IPS DF 4.7 (cell line): ENCODE data around the gene DNAI1.
"Not testable (repeated sequence)": the region's sequence is repeated elsewhere in the genome, so short reads cannot be mapped to it uniquely, and the experiment has no call there.

Source experiments
- DNase-seq: peaks from one replicate; pipeline ENCODE4 v3.0.0-alpha.2; 2013; ENCODE audit warnings: low spot score; ENCODE audit errors: extremely low read depth

Gene DNAI1

DNA sequence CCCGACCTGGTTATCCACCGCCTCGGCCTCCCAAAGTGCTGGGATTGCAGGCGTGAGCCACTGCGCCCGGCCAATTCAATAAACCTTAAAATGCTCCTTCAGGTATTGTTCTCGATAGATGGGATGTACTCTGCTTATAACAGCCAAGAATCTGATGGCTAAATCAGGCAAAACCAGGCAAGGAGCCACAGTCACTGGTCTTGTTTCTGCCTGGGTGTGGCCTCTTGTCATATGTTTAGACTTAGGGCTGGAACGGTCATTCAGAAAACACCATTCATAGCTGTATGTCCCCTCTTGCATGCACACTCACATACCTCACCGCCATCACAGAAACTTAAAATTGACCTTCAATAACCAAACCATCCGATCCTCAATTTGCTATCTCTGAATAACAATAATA, 8.0 kb upstream of the DNAI1 start:
- no peak for DNase-seq

DNA sequence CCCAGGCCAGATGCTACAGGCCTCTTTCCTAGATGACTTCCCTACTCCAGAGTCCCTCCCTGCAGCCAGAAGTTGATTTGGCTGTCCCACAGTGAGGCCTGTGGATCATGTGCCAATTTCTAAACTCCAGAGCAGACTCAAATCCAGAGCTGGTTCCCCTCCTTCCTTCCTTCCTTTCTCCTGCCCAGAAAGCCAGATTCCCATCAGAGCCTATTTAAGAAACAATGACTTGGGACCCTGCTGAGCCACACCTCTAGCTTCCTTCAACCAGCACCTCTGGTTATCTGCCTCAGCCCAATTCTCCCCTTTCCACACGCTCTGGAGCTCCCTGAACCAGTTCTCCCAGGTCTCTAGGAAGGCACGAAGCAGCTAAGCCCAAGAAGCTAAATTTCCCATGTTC, 7.5 kb upstream of the DNAI1 start:
- DNase-seq, result no peak

DNA sequence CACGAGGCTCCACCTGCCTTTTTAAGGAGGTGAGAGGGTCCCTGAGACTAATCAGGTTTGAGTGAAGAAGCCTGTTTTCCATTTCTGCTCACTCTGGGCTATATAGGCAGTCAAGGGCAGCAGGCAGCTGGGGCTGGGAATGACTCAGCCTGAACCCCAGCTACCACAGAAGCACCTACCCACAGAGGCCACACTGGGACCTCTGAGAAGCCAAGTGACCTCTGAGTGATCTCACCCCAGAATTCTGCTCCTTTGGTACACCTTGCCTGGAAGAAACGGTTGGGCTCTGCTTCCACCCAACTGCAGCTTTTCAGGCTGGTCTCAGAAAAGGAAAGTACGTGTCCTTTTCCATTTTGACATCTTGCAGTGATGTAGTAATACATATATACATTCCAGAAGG, 7.1 kb upstream of the DNAI1 start:
- no peak for DNase-seq

DNA sequence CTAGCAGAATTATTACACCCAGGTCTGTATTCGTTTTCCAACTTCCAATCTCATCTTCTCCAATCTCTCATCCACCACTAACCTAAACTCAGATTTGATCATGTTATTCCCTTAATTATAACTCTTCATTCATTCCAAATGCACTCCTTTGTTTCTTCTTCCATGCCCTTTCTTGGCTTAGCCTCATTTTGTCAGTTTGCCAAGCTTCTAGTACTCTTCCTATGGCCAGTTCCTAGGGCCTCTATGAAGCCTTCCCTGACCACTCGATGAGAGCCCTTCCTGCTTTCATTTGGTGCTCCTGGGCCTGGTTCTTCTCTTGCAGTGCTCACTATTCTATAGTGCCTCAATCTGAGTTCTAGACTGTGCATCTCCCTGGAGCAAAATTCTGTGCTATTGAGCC, 6.0 kb upstream of the DNAI1 start:
- no peak for DNase-seq

DNA sequence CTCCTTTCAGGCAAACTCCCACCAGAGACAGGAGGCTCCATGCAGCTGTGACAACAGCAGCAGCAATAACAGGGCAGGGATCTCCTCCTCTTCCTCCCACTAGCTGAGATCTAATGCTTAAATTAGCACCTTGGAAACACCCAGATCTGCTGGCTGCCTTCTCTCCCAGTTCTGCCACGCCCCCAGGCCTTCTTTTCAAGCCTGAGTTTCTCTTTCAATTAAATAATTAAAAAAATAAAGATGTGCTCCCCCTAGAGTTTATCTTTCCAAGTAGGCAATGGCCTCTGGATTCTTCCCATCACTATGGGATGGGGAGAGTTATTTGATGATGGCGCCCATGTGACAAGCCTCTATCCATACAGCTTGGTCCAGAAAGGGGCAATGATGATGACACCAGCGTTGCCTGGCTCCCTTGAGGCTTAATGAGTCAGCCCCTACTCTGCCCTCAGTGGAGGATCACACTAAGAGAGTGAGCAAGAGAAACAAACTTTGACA, 4.0 kb upstream of the DNAI1 start:
- DNase-seq, result no peak

DNA sequence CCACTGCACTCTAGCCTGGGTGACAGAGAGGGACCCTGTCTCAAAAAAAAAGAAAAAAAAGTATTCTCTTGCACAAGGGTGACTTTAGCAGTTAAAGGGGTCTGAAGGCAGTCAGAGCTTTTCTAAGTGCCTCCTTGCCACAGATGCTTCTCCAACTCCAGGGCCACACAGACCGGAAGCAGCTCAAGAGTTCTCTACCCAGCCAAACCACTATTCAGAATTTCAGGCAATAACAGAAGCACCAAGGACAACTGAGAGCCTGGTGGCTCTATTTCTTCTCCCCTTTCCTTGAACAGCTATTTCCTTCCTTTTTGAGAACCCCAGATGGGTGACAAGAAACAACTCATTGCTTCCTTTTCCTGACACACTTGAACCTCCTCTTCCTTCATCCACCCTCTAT, 2.5 kb upstream of the DNAI1 start:
- no peak for DNase-seq

DNA sequence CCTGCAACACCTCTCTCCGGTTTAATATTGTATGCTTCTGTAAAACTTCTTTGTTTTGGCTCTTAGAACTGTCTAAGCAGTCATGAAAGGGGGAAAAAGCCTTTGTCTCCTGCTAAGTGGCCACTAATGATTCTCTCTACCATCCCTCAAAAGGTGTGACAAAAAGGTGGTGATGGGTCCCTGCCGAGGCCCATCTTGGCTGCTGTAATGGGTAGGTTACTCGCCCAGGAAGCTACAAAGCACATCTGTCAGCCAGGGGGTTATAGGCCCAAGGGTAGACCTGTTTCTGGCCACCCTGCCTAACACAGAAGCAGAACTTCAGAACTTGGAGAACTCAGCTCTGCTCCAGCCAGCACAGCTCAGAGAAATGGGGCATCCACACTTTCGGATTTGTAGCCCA, 1.9 kb upstream of the DNAI1 start:
- DNase-seq, result no peak

DNA sequence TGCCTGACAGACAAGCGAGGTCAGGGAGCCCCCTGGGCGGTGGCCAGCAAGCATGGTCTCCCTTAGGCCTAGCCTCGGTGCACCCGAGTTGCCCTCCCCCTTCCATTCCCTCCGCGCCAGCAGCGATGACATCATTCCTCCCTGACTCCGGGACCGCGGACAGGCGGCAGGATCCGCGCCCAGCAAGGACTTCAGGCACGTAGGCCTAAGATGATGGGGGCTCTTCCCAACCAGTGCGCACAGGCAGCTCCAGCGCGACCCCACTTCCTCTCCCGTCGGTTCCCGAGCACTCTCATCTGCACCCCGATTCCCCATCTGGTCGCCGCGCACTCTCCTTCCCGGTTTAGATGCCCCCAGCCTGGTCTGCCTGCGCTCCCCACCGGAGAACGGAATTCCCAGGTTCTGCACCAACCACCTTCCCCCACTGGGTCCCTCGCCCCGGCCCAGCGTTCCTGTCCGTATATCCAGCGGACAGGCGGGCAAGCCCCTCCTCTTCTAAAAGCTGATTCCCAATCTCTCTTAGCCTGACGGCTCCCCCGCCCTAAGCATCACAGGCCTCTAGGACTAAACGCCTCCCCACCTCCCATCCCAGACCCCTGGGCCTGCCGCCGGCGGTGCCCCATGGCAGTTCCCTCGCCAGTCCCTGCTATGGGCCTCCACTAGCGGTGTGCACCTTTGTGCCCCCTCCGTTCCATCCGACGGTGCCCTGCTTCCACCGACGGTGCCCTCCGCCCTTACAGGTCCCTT, 1.2 kb upstream of the DNAI1 start:
- no peak for DNase-seq

DNA sequence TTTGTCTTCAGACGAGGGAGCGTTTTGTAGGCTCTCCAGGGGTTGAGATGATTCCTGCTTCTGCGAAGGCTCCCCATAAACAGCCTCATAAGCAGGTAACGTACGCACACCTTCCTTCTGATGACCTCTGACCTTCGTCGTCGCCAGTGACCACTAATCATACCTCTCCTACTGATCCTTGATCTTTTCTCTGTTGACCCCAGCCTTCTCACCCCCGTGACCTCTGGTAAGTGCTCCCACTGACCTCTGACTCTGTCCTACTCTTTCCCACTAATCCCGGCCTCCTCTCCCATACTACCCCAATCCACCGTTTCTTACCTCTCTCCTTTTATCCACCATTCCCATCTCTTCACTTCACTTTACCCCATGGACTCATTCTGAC, 345 bp downstream of the DNAI1 start:
- no peak for DNase-seq

DNA sequence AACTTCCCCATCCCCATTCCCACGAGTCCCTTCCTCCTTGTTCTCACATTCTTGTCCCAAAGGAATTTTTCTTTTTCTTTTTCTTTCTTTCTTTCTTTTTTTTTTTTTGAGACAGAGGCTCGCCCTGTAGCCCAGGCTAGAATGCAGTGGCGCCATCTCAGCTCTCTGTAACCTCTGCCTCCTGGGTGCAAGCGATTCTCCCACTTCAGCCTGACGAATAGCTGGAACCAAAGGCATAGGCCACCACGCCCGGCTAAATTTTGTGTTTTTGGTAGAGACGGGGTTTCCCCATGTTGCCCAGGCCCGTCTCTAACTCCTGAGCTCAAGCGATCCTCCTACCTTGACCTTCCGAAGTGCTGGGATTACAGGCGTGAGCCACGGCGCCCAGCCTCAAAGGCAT, 751 bp downstream of the DNAI1 start:
- no peak for DNase-seq

DNA sequence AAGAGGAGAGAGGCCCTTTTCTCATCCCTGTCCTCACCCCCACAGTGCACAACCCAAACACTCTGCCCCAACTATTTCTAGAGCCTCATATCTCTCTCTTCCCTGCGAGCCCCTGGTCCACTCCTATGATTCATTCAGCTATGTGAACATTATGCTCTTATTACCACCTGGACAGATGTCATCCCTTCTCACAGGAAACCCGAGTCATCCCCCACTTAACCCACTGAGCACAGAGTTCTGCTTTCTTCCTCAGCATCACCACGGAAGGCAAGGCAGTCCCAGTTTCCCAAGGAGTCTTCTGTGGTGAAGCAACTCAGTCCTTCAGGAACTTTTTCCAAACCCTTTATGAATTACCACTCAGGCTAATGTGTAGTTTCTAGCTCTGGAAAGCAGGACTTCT, 1.3 kb downstream of the DNAI1 start:
- no peak for DNase-seq

DNA sequence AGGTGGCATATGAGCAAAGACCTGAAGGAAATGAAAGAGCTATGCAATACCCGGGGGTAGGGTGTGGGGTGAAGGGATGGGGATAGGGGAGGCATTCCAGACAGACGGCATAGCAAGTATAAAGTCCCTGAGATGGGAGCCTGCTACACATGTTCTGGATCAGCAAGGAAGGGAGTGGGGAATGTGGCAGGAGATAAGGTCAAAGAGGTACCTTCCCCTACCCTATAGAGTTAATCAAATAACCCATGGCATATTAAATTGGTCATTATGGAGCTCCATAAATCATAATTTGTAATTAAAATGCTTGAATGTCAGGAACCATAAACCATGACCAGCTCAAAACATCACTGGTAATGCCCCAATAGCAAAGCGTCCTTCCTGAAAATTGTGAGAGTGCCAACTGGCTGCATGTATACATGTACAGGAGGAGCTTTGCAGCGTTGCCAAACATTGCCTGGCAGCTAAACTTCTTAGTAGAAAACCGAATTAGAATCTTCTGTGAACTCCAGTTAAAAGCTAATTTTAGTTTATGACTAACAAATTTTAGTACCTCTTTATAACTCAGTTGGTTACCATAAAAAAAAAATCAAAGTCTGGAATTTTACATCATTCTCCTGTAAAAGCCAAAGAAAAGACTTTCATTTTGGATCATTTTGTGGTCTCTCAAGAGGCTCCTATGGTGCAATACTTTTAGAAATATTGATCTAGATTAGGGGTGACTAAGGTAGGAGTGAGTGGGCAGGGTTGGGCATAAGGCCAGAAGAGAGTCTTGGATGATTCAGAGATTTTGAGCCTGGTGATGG, 4.7 kb downstream of the DNAI1 start:
- no peak for DNase-seq

DNA sequence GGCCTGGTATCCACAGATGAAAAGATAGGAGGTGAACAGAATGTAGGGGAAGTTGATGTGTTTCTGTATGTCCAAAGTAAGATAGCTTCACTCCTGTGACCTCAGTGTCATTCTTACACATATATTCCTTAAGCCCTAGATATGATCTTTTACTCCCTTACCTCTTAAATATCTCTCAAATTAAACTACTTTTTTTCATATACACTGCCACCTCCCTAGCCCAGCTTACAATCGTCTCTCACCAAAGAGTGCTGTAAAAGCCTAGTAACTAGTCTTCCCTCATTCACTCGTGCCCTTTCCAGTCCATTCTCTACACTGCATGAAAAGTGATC, 5.3 kb downstream of the DNAI1 start:
- DNase-seq, result no peak

DNA sequence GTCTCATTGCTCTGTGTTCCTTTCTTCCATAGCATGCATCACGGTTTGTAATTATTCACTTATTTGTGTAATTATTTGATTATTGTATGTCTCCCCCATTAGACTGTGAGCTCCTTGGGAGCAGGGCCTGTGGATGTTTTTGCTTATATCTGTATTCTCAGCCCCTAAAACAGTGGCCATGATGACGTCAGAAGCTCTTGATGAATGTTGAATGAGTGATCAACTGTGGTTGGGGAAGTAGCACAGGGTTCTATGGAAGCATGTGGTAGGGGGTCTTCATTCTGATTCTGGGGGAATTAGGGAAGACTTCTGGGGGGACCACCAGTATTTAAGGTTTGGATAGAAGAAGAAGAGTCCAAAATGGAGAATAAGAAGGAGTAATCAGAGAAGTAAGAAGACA, 6.0 kb downstream of the DNAI1 start:
- no peak for DNase-seq

DNA sequence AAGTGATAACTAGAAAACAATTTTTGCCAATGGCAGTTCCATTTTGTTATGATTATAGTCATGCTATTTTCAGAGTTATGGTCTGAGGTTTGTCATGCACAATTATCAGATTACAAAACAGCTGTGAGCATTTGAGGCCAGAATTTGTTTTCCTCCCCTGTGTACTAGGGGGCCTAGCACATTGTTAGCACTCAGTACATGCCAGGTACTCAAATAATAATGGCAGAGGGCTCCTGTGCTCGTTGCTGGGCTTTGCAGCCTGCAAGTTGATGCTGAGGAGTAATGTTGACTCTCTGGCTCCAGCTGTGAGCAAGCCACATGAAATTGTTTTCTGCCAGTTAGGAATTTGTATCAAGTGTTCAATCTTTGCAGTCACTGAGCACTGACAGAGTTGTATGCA, 6.9 kb downstream of the DNAI1 start:
- no peak for DNase-seq

DNA sequence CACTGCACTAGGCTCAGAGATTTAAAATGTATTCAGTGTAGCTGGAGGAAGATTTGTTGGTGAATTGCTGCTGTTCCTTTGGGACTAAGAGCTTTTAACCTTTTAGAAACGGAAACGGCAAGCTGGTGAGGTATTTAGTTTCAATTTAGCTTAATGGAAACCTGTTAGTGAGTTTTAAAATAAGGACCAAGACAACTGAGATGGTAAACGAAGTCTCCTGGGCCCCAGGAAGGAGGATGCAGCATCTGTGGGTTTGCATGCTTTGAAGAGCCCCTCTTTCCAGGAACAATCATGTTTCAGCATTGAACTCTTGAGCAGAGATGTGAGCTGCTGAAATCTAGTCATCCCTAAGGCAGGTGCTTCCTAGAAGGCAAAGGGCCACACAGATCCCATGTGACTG, 16.5 kb downstream of the DNAI1 start:
- DNase-seq, result no peak

DNA sequence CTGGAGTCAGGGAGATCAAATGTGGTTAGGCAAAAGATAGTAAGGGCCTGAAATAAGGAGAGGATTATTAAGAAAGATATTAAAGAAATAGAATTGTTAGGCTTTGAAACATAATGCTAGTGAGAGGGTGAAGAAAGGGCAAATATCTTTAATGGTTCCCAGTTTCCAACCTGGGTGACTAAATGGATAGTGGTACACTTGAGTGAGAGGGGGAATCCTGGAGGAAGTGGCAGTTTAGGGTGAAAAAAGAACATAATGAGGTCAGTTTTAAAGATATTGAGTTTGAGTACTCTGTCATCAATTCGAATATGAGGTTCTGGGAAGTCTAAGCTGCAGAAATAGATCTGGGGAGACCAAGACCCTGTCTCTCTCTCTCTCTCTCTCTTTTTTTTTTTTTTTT, 18.9 kb downstream of the DNAI1 start:
- no peak for DNase-seq

DNA sequence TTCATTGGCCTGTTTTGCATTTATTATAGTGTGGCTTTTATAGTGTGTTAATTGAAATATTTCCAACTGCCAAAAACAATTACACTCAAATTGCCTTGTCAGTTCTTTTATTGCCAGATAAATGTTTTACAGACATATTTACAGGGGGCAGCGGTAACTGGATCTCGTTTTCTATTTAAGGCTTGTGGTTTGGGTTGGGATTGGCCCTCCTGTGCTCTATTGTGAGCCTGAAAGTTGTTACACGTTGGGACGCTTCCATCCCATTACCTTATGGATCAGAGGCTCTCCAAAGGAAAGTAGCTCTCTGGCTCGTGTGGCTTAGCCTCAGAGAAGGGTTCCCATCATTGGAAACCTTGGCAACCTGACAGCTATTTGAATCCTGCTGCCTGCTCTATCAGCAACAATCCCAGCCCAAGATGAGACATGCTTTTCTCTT, 20.8 kb downstream of the DNAI1 start:
- no peak for DNase-seq

DNA sequence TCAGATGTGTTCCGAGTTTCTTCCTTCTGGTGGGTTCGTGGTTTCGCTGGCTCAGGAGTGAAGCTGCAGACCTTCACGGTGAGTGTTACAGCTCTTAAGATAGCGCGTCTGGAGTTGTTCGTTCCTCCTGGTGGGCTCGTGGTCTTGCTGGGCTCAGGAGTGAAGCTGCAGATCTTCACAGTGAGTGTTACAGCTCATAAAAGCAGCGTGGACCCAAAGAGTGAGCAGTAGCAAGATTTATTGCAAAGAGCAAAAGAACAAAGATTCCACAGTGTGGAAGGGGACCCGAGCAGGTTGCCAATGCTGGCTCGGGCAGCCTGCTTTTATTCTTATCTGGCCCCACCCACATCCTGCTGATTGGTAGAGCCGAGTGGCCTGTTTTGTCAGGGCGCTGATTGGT, 23.0 kb downstream of the DNAI1 start:
- not testable (repeated sequence) for DNase-seq

DNA sequence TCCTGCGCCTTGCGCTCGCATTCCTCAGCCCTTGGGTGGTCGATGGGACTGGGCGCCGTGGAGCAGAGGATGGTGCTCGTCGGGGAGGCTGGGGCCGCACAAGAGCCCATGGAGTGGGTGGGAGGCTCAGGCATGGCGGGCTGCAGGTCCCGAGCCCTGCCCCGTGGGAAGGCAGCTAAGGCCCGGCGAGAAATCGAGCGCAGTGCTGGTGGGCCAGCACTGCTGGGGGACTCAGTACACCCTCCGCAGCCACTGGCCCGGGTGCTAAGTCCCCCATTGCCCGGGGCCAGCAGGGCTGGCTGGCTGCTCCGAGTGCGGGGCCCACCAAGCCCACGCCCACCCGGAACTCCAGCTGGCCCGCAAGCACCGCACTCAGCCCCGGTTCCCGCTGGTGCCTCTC, 24.1 kb downstream of the DNAI1 start:
- not testable (repeated sequence) for DNase-seq

DNA sequence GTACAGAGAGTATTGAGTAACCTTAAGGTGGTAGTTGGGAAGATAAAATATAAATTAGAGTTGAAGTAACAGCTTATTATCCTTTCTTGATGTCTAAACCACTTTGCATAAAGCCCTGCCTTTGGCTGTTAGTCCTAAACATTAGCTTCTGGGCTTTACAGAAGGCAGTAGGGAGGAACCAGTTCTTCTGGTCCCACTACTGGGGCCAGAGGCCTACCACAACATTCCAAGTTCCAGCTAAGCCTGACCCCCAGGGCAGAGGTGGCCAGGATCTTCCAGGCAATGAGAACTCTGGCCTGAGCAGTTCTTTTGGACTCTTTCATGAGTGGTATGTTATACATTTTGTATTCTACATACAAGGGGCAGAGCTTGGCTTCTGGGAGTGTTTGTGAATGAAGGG, 26.1 kb downstream of the DNAI1 start:
- no peak for DNase-seq

DNA sequence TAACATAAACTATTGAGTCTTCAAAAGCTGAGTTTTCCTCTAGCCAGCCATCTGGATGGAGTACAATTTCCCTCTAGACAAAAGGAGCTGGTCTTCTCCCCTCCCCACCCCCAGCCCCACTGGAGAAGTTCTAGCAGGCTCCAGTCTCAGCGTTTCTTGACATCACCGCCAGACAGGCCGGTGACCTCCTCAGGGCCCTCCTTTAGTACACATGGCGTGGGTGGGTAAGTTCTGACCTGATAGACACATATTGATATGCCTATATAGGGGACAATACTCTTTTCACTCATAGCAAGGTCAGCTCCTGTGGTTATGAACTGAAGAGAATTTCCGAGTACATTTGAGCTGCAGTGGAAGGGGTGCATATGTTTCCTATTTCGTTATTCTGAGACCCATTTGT, 27.2 kb downstream of the DNAI1 start:
- no peak for DNase-seq

DNA sequence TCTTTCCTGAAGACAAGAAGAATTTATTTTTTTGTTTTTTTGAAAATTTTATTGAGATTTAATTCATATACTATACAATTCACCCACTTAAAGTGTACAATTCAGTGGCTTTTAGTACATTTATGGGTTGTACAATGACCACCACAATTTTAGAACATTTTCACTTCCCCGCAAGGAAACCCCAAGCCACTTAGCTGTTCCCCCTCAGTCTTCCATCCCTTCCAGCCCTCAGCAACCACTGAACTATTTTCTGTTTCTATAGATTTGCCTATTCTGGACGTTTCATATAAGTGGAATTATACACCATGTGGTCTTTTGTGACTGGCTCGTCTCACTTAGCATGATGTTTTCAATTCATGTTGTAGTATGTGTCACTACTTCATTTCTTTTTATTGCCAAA, 28.0 kb downstream of the DNAI1 start:
- no peak for DNase-seq
